ENCODE results near the gene CHD3.

Gene CHD3

DNA sequence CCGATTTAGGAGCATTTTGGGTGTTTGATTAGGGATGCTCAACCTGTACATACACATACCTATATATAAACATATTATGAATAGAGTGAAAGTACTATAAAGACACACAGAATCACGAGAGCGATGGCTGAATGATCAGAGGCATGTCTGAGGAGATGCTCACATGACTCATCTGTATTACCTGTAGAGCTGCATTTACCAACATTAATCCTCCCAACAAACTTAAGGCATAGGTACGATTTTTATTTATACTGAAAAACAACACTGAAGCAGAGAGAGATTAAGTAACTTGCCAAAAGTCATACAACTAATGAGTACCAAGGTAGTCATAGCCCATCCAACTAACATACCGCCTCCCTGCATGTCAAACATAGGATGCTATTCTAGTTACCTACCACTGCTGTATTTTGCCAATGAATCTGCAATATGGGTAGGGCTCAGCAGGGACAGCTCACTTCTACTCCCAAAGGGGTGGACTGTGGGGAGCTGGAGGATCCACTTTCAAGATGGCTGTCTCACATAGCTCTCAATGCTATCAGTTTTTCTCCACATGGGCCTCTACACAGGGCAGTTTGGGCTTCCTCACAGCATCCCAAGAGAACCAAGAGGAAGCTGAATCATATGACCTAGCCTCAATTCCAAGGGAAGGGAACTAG lies 23.5 kb upstream of the CHD3 start:
- DNase-seq (ENCODE audit: low read depth): no peak

DNA sequence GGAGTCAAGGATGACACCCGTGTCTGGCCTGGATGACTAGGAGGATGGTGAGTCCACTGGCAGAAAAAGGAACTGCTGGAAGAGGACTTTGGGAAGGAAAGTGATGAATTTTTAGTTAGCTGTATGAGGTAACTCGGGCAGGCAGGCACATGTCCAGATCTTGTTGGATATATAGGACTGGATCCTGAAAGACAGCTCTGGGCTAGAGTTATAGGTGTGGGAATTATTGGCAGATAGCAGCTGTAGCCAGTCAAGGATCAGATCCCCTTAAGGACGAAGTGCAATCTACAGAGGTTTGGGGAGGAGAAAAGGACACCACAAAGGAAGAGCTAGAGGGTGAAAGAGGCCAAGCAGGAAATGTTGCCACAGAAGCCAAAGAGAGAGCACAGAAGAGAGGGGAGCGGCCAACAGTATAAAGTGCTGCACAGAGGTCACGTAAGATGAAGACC lies 20.7 kb upstream of the CHD3 start:
- no peak for DNase-seq (ENCODE audit: low read depth)

GRCh38 chr17:7873051-7873450 lies 15.5 kb upstream of the CHD3 start:
- no peak for DNase-seq (ENCODE audit: low read depth)

DNA sequence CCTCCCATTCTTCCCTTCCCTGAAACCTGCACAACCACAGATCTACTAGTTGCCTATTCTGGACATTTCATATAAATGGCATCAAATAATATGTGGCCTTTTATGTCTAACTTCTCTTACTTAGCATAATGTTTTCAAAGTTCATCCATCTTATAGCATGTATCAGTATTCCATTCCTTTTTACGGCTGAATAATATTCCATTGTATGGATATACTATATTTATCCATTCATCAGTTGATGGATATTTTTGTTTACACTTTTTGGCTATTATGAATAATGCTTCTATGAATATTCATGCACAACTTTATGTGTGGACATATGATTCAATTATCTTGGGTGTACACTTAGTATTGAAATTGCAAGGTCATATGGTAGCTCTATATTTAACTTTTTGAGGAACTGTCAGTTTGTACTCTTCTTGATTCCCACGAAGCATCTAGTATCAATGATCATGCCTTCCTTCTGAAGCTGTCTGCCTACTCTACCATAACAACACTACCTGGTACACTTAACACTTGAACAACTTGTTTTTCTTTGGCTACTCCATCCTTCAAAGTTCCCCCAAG lies 12.7 kb upstream of the CHD3 start:
- no peak for DNase-seq (ENCODE audit: low read depth)

- no peak for DNase-seq (ENCODE audit: low read depth)
Observed at GRCh38 chr17:7878234-7878633, 10.4 kb upstream of the CHD3 start.

DNA sequence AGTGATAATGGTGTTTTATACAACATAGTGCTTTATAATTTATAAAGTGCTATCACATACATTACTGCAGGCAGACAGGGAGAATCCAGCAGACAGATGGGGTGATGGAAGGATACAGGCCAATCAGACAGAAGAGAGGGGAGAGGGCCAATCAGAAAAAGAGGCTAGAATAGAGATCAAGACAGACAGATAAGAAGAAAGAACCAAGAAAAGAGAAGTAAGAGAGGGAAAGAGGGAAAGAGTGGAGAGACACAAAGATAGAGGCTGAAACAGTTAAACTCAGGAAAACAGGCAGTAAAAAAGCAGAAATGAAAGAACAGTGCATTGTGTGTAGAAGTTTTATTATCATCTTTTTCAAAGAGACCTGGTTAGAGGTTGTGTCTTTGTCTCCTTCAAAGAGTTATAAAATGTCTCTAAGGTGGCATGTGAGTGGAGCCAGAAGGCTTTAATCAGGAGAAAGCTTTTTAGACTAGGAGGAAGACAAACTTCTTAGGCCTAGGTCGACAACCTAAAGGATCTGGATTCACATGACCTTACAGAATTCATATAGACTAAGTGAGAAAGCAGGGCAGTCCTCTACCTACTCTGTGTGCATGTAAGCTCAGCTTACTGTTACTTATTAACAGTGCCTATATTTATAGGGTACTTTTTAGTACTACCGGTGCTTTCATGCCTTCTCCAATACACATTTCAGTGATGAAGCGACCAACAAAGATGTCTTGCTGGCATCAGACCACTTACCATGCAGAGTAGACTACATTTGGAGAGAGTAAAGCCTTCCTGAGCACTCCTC lies 8.3 kb upstream of the CHD3 start:
- DNase-seq (ENCODE audit: low read depth): no peak

GRCh38 chr17:7881276-7882054 lies 7.1 kb upstream of the CHD3 start:
- no peak for DNase-seq (ENCODE audit: low read depth)

- no peak for DNase-seq (ENCODE audit: low read depth)
Observed at GRCh38 chr17:7882068-7882467, 6.5 kb upstream of the CHD3 start.

GRCh38 chr17:7882629-7883028 lies 6.0 kb upstream of the CHD3 start:
- DNase-seq (ENCODE audit: low read depth): no peak

- DNase-seq (ENCODE audit: low read depth): no peak
Observed at GRCh38 chr17:7883781-7884386, 4.7 kb upstream of the CHD3 start.

GRCh38 chr17:7884581-7885366 lies 3.8 kb upstream of the CHD3 start:
- DNase-seq (ENCODE audit: low read depth): no peak

GRCh38 chr17:7885367-7886226 lies 3.0 kb upstream of the CHD3 start:
- no peak for DNase-seq (ENCODE audit: low read depth)

DNA sequence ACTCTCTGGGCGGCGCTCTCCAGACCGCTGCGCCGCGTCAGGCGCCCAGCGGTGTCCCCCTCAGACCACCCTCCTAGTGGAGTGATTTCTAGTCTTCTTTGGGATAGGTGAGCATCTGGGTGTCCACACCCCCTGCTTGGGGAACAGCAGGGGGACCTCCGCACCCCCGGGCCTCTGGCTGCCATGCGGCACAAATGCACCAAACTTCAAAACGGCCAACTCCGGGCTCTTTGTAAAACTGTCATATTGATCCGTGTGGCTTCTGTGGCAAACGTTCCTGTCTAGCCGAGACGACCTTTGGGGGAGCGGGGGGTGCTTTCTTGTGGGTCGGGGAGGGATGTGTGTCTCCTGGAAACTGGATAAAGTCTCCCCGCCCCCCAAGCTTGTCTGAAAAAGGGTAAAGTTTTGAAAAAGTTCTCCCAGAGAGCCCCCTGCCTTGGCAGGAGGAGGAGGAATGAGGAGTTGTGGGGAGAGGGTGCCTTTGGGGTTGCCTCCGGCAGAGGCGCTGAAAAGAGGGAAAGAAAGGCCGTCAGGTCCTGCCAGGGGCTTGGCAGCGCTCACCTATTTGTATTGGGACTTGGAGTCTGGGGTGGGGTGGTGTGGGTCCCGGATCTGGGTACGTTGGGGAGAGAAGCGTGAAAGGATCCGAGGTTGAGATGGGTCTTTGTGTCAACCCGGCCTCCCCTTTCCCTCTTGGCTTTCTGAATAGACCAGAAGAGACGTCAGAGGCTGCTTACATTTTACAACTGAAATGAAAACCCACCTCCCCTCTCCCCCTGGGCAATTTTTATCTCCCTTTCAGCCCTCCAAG lies 2.2 kb upstream of the CHD3 start:
- DNase-seq (ENCODE audit: low read depth): no peak

- no peak for DNase-seq (ENCODE audit: low read depth)
Observed at GRCh38 chr17:7887038-7887481, 1.5 kb upstream of the CHD3 start.

DNA sequence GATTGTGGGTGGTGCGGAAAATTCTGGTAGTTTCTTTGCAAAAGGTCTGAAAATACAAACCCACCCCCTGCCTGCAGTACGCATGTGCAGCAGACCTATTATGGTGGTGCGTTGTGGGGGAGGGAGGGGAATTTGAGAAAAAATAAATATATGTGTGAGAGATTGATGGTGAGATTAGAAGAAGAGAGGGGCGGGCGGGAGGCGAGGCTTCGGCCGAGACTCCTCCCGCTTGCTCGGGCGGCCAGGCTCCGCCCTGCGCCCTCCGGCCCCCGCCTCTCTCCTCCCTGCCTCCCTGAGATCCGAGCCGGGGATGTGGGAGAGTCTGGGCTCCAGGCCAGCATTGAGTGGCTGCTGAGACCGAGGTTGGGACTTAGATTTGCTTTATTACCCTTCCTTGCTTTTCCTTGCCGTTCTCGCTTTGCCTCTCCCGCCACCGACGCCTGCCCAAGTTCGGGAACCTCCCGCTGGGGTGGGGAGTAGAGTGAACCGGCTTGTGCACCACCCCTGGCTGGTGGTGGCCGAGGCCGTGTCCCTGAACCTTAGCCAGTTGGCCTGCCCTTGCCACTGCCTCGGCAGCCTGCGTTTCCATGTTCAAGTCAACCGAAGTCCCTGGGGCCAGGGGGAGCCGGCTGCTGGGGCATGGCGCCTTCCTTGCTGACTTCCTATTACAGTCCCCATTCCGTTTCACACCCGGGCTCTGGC lies 956 bp upstream of the CHD3 start:
- peak; percentile 68 for DNase-seq (ENCODE audit: low read depth)

DNA sequence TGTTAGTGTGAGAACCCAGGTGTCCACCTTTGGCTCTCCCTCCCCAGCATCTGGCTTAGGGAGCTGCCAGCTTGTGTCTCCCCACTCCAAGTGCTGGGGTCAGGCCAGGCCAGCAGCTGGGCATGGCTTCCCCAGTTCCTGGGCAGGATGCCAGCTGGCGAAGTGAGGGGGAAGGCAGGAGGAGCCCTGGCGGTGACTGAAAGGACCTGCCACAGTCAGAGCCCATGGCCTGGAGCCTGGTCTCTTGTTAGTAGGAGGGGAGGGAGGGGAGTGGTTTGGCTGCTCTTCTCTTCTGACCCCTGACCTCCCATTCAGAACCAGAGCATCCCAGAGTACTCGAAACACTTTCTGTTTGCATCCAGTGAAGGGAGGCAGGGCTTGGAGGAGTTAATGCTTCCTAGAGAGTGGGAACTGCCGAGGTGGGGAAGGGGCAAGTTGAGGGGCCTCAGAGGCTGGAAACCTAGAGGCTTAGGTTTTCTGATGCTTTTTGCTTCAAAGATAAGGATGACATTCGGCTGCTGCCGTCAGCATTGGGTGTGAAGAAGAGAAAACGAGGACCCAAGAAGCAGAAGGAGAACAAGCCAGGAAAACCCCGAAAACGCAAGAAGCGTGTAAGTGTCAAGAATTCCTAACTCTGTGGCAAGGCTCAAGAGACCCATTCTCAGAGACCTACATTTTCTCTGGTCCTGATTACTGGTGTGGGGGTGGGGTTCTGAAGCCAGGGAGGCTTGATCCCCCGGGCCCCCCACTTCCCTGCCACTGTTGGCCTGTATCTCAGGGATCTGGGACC lies 772 bp downstream of the CHD3 start:
- peak; percentile 65 for DNase-seq (ENCODE audit: low read depth)

- DNase-seq (ENCODE audit: low read depth): no peak
Observed at GRCh38 chr17:7893187-7893880, 4.7 kb downstream of the CHD3 start.
